Right renal cortex interstitium (tissue), 3 donors: Measurements from ENCODE around the gene MPV17L2. TPM values are rescaled to one million over a fixed set of nuclear protein-coding genes. Genes with fewer than 3 reads are reported as not detected.
"Not testable (repeated sequence)": the region's sequence is repeated elsewhere in the genome, so short reads cannot be mapped to it uniquely, and the experiment has no call there.

ENCODE experiments used
- DNase-seq, 3 donors: peaks; one replicate each; pipeline ENCODE4 v3.0.0-alpha.2; 2013; ENCODE audit warnings: low read depth in 3 of 3, low spot score in 2 of 3
- polyA plus RNA-seq, 3 donors: library from polyadenylated mRNA; unstranded; fragments of 120-200 nt; gene quantifications; one replicate each; pipeline ENCODE4 v1.2.1, GENCODE V29; 2013; ENCODE audit not compliant: insufficient read length in 3 of 3

The MPV17L2 gene
- polyA plus RNA-seq, 3 donors: 9.0 to 10.4 (median 9.8) TPM

DNA sequence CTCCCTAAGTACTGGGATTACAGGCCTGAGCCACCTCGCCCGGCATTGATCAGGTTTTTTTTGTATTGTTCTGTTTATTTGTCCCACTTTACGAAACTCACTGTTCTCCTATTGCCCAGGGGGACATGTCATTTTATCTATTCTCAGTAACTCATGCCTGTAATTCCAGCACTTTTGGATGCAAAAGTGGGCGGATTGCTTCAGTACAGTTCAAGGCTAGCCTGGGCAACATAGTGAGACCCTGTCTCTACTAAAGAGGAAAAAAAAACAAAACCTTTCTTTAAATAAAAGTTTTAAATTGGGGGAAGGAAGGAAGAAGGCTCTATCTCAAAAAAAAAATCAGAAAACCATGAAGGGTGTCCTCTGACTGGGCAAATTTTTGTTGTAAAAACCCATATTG lies 2.7 kb upstream of the MPV17L2 start:
- DNase-seq: no peak

- DNase-seq: no peak
Measured at GRCh38 chr19:18191640-18192062, 1.4 kb upstream of the MPV17L2 start.

GRCh38 chr19:18193388-18194180 lies 566 bp downstream of the MPV17L2 start:
- no peak for DNase-seq

- no peak for DNase-seq
Measured at GRCh38 chr19:18194181-18194530, 1.1 kb downstream of the MPV17L2 start.

DNA sequence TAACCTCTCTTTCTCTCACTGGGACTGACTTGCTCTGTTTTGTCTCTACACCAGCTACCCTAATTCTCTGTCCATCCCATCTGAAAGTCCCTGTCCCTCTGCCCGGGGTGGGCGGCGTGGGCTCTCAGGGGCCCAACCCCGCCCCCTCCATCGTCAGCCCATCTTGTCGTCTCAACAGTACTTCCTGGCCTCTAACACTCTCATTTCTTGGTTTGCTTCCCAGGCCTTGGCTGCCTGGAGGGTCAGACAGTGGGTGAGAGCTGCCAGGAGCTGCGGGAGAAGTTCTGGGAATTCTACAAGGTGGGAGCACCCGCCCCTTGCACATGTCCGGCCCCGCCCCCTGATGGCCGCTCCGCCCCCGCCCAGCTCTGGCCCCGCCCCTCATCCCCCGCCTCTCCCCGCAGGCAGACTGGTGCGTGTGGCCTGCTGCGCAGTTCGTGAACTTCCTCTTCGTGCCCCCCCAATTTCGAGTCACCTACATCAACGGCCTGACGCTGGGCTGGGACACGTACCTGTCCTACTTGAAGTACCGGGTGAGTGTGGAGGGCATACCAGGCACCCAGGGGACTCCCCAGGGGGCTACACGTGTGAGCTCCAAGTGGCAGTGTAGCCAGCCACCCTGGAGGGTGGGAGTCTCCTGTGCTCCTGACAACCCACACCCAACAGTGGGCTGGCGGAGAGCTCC lies 1.7 kb downstream of the MPV17L2 start:
- no peak for DNase-seq

DNA sequence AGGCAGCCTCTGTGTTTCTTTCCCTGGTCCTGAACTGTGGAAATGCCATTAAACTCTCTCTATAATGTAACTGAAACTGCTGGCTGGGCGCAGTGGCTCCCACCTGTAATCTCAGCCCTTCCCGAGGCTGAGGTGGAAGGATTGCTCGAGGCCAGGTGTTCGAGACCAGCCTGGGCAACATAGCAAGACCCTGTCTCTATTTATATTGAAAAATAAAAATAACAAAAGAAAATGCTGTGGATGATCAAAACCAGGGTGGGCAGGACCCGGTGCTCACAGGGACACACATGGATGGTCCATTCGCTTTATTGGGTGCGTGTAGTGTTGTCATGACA lies 3.5 kb downstream of the MPV17L2 start:
- no peak for DNase-seq

GRCh38 chr19:18197306-18197705 lies 4.3 kb downstream of the MPV17L2 start:
- DNase-seq: no peak

DNA sequence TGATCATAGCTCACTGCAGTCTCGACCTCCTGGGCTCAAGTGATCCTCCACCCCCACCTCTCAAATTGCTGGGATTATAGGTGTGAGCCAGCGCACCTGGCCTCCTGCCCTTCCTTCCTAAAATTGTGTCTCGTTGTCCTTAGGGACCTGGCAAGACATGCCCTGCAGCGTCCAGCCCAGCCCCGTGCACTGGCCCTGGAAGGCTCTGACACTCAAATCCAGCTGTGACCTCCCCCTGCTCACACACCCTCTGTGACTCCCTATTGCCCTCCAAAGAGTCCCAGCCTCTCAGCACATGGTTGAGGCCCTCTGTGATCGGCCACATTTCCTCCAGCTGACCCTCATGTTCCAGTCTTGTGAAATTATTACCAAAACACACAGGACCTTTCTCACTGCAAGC lies 4.9 kb downstream of the MPV17L2 start:
- DNase-seq: no peak

GRCh38 chr19:18198374-18198773 lies 5.4 kb downstream of the MPV17L2 start:
- DNase-seq: no peak

DNA sequence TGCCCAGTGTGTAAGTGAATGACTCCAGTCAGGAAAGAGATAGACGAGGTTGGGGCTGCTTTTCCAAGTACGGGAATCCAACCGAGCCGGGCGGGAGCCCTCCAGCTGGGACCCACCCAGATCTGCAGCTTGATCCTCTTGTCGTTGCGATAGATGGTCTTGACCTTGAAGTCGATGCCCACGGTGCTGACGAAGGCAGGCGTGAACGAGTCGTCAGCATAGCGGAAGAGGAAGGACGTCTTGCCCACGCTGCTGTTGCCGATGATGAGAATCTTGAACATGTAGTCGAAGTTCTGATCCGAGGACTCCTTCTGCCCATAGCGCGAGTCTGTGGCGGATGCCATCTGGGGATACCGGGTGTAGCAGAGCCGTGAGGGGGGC lies 9.4 kb downstream of the MPV17L2 start:
- DNase-seq: no peak

GRCh38 chr19:18202778-18203407 lies 9.9 kb downstream of the MPV17L2 start:
- no peak for DNase-seq

DNA sequence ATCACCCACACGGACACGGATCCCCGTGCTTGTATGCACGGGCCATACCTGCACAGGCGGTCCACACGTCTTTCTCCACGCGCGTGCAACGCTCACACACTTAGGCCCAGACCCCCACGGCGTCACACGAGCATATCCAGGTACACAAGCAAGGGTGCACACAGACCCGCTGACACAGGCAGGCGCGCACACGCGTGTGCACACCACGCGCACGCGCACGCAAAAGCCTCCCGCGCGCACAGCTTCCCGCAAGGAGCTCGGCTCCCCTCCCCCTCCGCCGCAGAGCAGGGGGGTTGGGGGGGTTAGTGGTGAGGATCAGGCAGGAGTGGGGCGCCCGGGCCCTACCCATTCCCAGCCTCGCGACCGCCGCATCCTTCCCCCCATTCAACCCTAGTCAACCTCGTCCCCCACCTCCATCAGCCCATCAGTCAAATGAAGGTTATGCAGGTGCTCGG lies 10.4 kb downstream of the MPV17L2 start:
- no peak for DNase-seq

GRCh38 chr19:18203863-18204393 lies 10.9 kb downstream of the MPV17L2 start, which contains the start of gene RAB3A:
TSS of gene RAB3A (minus strand) at chr19:18204042. CDS start at chr19:18202740, 1,302 bp downstream.
- DNase-seq: peak; percentile 99 to 100 (median 100)

DNA sequence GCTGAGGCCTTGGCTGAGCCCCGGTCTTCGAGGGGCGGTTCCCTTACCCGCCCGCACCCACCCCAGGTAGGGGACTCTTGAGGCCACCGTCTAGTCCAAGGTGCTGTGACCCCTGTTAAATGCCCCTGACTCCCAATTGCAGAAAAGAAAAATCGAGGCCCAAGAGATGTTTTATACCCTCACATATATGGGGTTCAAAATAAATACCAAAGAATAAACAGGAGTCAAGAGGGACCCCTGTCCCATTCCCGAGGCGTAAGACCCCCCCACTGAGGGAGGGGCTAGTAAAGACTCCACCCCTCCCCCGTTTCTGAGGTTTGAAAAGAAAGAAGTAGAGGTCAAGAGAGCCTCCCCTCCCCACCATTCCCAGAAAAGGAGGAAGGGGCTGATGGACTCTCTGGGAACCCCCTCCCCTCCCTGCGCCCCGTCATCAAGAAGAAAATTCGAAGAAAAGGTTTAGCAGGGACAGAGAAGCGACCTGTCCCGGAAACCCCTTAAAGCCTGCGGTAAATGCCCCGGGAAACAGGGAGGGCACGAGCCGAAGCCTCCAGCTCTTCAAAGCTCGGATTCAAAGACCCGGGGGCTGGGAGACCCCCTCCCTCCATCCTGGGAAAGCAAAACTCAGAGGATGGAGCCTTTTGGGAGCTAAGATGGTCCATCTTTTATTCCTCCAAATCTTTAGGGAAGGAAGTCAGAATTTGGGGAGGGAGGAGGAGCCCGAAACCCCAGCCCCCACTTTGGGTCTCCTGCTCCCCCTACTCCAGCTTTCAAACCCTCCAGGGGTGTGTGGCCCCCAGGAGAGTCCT lies 11.6 kb downstream of the MPV17L2 start:
- DNase-seq: peak; percentile 80 to 93 (median 83)

DNA sequence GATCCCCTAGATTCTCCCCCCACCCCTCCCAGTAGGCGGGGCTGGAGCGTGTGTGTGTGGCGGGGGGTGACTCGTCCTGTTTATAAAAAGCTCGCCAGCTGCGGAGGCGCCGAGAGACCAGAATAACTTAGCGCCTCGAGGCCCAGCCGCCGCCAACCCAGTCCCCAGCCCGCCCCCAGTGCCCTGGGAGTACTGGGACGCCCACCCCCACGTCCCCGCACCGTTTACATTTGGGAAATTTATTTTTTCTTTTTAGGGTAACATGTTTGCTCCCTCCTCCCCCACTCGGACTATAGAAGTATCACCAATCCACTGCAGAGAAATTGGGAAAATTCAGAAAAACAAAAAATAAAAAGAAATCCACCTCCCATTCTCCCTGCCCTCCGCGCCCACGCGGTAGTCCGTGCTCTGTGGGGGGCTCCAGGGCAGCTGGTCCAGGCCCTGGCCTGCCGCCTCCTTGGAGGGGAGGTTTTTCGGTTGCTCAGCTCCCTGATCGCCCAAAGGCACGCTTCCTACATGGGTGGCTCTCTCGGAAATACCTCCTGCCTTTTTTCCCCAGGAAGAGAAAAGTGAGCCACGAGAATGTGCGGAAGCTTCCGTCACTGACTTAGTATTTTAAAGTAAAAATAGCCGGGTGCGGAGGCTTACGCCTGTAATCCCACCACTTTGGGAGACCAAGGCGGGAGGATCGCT lies 12.3 kb downstream of the MPV17L2 start:
- DNase-seq: no peak

DNA sequence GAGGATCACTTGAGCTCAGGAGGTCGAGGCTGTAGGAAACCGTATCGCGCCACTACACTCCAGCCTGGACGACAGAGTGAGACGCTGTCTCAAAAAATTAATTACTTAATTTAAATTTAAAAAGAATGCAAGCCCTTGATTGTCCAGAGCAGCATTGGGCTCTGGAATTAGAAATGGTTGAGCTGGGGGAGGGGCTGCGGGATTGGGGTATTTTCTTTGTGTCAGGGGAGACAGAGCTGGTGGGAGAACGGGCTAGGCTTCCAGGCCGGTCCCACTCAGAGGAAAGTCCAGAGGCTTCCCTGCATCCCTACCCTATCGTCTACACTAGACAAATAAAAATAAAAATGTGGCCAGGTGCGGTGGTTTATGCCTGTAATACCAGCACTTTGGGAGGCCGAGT lies 13.0 kb downstream of the MPV17L2 start:
- no peak for DNase-seq

- DNase-seq: no peak
Measured at GRCh38 chr19:18208098-18208951, 15.3 kb downstream of the MPV17L2 start.

GRCh38 chr19:18209912-18210311 lies 16.9 kb downstream of the MPV17L2 start:
- not testable (repeated sequence) for DNase-seq

- no peak for DNase-seq
Measured at GRCh38 chr19:18211683-18212082, 18.7 kb downstream of the MPV17L2 start.
